ENCODE results near the gene CPTP. TPM values are rescaled to one million over a fixed set of nuclear protein-coding genes. Genes with fewer than 3 reads are reported as not detected.

Gene CPTP
- total RNA-seq, 2 experiments from 2014 or later = 9.9 to 11.4 TPM

DNA sequence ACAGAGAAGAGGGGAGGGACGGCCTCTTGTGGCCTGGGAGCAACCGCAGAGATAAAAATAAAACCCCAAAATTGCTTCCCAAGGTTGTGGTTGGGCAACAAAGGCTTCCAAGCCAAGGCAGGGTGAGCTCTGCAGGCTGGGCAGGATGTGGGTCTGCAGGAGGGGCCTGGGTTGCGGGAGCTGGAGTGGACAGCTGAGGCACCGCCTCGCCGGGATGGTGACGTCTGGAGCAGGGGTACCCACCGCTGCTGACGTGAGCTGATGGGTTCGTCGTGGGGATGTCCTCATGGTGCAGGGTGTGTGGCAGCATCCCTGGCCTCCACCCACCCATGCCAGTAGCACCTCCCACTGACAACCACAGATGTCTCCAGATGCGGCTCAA is 46.8 kb downstream of the CPTP start:
- Mint-ChIP-seq H3K27me3 (no peaks in the 10 kb centered on the region), H3K9me3 (ENCODE audit: low read depth) (no peaks in the 10 kb centered on the region), H3K36me3 (ENCODE audit: low read depth) (peaks cover 9% of the 10 kb centered on the region), H3K4me1 (peaks cover 27% of the 10 kb centered on the region), H3K4me3 (no peak overlapping the region), H3K27ac (no peak overlapping the region)
- intact Hi-C loops (cut with DNase I, micrococcal nuclease) = no loop called here
- ChIA-PET POLR2A (interaction anchor here (0.6 kb wide), 2 partner anchors 31 to 128 kb away, joined by 3 to 4 read pairs; no protein-coding TSS in a partner anchor), CTCF (interaction anchor here (0.6 to 1.9 kb wide), 10 partner anchors 8 to 1489 kb away, joined by 3 to 11 read pairs (median 4); no protein-coding TSS in a partner anchor)
- DNase-seq (peak; percentile 54), ATAC-seq (no peak)

GRCh38 chr1:1371746-1372711 is 47.4 kb downstream of the CPTP start:
- peaks cover 27% of the 10 kb centered on the region for H3K4me1 Mint-ChIP-seq
- no peak overlapping the region for H3K27ac Mint-ChIP-seq

GRCh38 chr1:1373051-1373814 is 48.6 kb downstream of the CPTP start:
- Mint-ChIP-seq H3K36me3 (ENCODE audit: low read depth) (peaks cover 9% of the 10 kb centered on the region), H3K27me3 (no peaks in the 10 kb centered on the region), H3K27ac (peak overlapping the region; percentile 4), H3K9me3 (ENCODE audit: low read depth) (no peaks in the 10 kb centered on the region), H3K4me1 (peaks cover 27% of the 10 kb centered on the region), H3K4me3 (peak overlapping the region; percentile 87)
- DNase-seq (no peak), ATAC-seq (no peak)
- ChIA-PET POLR2A (no interaction called here), CTCF (interaction anchor here (1.0 to 1.9 kb wide), 2 partner anchors 10 to 35 kb away, joined by 4 to 11 read pairs; no protein-coding TSS in a partner anchor)
- intact Hi-C loops (cut with DNase I, micrococcal nuclease) = no loop called here

More at GRCh38 chr1:1371746-1372711, 47.4 kb downstream of the CPTP start:
- ChIA-PET CTCF (interaction anchor here (0.7 to 1.9 kb wide), 10 partner anchors 9 to 1488 kb away, joined by 3 to 11 read pairs (median 4); no protein-coding TSS in a partner anchor), POLR2A (no interaction called here)
- peaks cover 9% of the 10 kb centered on the region for H3K36me3 Mint-ChIP-seq (ENCODE audit: low read depth)
- peak overlapping the region; percentile 28 for H3K4me3 Mint-ChIP-seq
- no peaks in the 10 kb centered on the region for H3K27me3 Mint-ChIP-seq
- DNase-seq (peak; percentile 89), ATAC-seq (peak; percentile 39)
- no peaks in the 10 kb centered on the region for H3K9me3 Mint-ChIP-seq (ENCODE audit: low read depth)
- intact Hi-C loops (cut with DNase I, micrococcal nuclease) = no loop called here

- intact Hi-C loops (cut with DNase I, micrococcal nuclease) = loop anchor here (2.0 kb wide), 3 partner anchors 49 to 285 kb away; partner anchors contain the start of genes CDK11B (in 1 of the 2), CPTP (in 1 of the 2), INTS11 (in 1 of the 2) and PUSL1 (in 1 of the 2)
- peaks cover 27% of the 10 kb centered on the region for H3K4me1 Mint-ChIP-seq
- H3K9me3 Mint-ChIP-seq (ENCODE audit: low read depth) = no peaks in the 10 kb centered on the region
- H3K27ac Mint-ChIP-seq = peak overlapping the region; percentile 37
- DNase-seq (no peak), ATAC-seq (no peak)
- H3K27me3 Mint-ChIP-seq = no peaks in the 10 kb centered on the region
- ChIA-PET CTCF (interaction anchor here (0.5 to 2.2 kb wide), 5 partner anchors 63 to 1212 kb away, joined by 3 to 9 read pairs (median 3); no protein-coding TSS in a partner anchor), POLR2A (no interaction called here)
- peak overlapping the region; percentile 87 for H3K4me3 Mint-ChIP-seq
- H3K36me3 Mint-ChIP-seq (ENCODE audit: low read depth) = peaks cover 9% of the 10 kb centered on the region
These were observed 49.4 kb downstream of the CPTP start for GRCh38 chr1:1373815-1374588.

- H3K9me3 Mint-ChIP-seq (ENCODE audit: low read depth) = no peaks in the 10 kb centered on the region
- ATAC-seq (no peak), DNase-seq (peak; percentile 47)
- peaks cover 9% of the 10 kb centered on the region for H3K36me3 Mint-ChIP-seq (ENCODE audit: low read depth)
- CTCF ChIA-PET = interaction anchor here (0.5 to 2.2 kb wide), 7 partner anchors 18 to 1211 kb away, joined by 3 to 9 read pairs (median 3); no protein-coding TSS in a partner anchor
- intact Hi-C loops (cut with DNase I, micrococcal nuclease) = loop anchor here (2.0 kb wide), 3 partner anchors 50 to 284 kb away; partner anchors contain the start of genes CDK11B (in 1 of the 2), CPTP (in 1 of the 2), INTS11 (in 1 of the 2) and PUSL1 (in 1 of the 2)
- POLR2A ChIA-PET = interaction anchor here (0.6 to 1.2 kb wide), 5 partner anchors 23 to 196 kb away, joined by 3 to 9 read pairs (median 4); partner anchors contain the start of gene MRPL20
- peak overlapping the region; percentile 87 for H3K4me3 Mint-ChIP-seq
- peak overlapping the region; percentile 37 for H3K27ac Mint-ChIP-seq
- H3K27me3 Mint-ChIP-seq = no peaks in the 10 kb centered on the region
- H3K4me1 Mint-ChIP-seq = peaks cover 27% of the 10 kb centered on the region
These were observed 50.0 kb downstream of the CPTP start for GRCh38 chr1:1374589-1374928.

DNA sequence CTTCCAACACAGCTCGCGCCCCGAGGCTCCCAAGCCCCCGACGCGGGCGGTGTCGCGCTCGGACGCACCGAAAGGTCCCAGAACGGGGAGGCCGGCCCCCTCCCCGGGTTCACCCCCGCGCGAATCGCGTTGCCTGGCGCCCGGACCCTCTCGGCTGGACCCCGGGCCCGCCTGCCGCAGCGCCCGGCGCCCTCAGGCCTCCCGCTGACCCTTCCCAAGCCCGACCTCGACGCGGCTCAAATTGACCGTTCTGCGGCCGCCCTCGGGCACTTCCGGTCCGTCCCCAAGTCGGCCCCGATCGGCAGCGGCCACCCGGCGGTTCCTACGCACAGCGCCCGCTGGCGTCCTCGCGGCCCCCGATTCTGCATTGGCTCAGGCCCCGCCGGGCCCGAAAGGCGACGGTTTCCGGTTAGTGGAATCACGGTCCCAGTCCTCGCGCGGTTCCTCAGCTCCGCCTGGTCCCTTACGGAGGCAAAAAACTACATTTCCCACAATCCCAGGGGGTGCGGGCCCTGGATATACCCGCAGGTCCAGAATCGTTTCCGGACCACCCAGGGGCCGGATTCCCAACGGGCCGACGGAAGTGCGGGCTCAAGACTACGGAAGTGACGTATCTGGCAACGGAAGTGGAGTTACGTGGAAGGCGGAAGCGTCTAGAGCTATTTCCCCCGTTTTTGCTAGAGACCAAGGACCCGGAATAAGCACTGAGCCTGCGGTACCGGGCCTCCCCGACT is 50.5 kb downstream of the CPTP start, which contains the start of gene AURKAIP1:
Gene AURKAIP1 (minus strand): TSS at position 279 of the 734 bp plus-strand sequence. CDS start 451 bp downstream, outside the sequence.
- peak; percentile 97 for ATAC-seq
- Mint-ChIP-seq H3K4me1 (peaks cover 26% of the 10 kb centered on the region), H3K27me3 (no peaks in the 10 kb centered on the region), H3K4me3 (peak within 1 kb of the TSS; percentile 87), H3K27ac (peak within 1 kb of the TSS; percentile 91), H3K9me3 (ENCODE audit: low read depth) (no peaks in the 10 kb centered on the region), H3K36me3 (ENCODE audit: low read depth) (peaks cover 9% of the 10 kb centered on the region)
- CTCF ChIA-PET = interaction anchor here (0.5 to 2.2 kb wide), 9 partner anchors 15 to 159 kb away, joined by 3 to 9 read pairs (median 3); partner anchors contain the start of gene CCNL2
- POLR2A ChIA-PET = interaction anchor here (0.5 to 1.3 kb wide), 9 partner anchors 14 to 195 kb away, joined by 3 to 12 read pairs (median 4); partner anchors contain the start of genes CCNL2 and MRPL20
- DNase-seq = peak; percentile 98
- intact Hi-C loops (cut with DNase I, micrococcal nuclease) = loop anchor here (1.0 to 2.0 kb wide), 16 partner anchors 24 to 342 kb away; partner anchors contain the start of genes CPTP (in 2 of the 2), INTS11 (in 2 of the 2), MRPL20 (in 2 of the 2) and PUSL1 (in 2 of the 2)

GRCh38 chr1:1376551-1377226 is 52.1 kb downstream of the CPTP start:
- peaks cover 16% of the 10 kb centered on the region for H3K4me1 Mint-ChIP-seq
- H3K9me3 Mint-ChIP-seq (ENCODE audit: low read depth) = no peaks in the 10 kb centered on the region
- DNase-seq (no peak), ATAC-seq (no peak)
- H3K27me3 Mint-ChIP-seq = no peaks in the 10 kb centered on the region
- ChIA-PET CTCF (interaction anchor here (1.3 to 2.2 kb wide), 3 partner anchors 13 to 128 kb away, joined by 3 to 9 read pairs (median 3); no protein-coding TSS in a partner anchor), POLR2A (interaction anchor here (0.6 to 1.0 kb wide), 2 partner anchors 22 to 54 kb away, joined by 3 read pairs; partner anchors contain the start of gene CCNL2)
- peaks cover 9% of the 10 kb centered on the region for H3K36me3 Mint-ChIP-seq (ENCODE audit: low read depth)
- no peak overlapping the region for H3K27ac Mint-ChIP-seq
- intact Hi-C loops (cut with DNase I, micrococcal nuclease) = no loop called here
- H3K4me3 Mint-ChIP-seq = peak overlapping the region; percentile 87

DNA sequence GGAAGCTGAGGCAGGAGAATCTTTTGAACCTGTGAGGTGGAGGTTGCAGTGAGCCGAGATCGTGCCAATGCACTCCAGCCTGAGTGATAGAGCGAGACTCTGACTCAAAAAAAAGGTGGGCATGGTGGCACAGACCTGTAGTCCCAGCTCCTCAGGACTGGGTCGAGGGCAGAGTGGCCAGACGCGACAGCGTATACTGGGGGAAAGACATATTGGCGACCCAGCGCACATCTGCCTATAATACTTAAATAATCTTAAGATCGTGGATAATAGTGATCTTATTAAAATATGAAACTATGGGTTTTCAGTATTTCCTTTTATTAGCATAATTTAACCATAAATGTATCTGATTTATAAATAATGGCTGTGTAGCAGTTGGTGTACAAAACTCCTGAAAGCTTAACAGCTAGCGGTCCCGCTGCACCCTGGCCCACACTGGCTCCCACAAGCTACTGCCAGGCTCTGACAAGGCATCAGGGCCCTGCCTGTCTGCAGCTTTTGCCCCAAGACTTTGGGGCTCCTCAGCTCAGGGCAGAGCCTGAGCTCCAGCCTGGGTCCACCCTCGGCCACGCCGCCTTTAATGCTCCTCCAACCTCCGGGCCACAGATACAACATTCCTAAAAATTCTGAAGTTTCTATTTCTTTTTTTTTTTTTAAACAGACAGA is 53.1 kb downstream of the CPTP start:
- Mint-ChIP-seq H3K27ac (no peak overlapping the region), H3K36me3 (ENCODE audit: low read depth) (peaks cover 9% of the 10 kb centered on the region), H3K27me3 (no peaks in the 10 kb centered on the region), H3K9me3 (ENCODE audit: low read depth) (no peaks in the 10 kb centered on the region), H3K4me1 (peaks cover 11% of the 10 kb centered on the region), H3K4me3 (no peak overlapping the region)
- DNase-seq (no peak), ATAC-seq (no peak)
- intact Hi-C loops (cut with DNase I, micrococcal nuclease) = no loop called here
- ChIA-PET POLR2A (interaction anchor here (0.7 to 1.0 kb wide), 3 partner anchors 21 to 510 kb away, joined by 3 to 7 read pairs (median 3); partner anchors contain the start of gene CCNL2), CTCF (interaction anchor here (0.7 kb wide), 1 partner anchor 244 kb away, joined by 3 read pairs; no protein-coding TSS in a partner anchor)

All from activated CD4-positive, alpha-beta T cell treated with anti-CD3 and anti-CD28 coated beads for 36 hours (primary cell).